ENCODE measurements around the gene SPSB4. TPM values are rescaled to one million over a fixed set of nuclear protein-coding genes. Genes with fewer than 3 reads are reported as not detected.

The SPSB4 gene
- total RNA-seq, 2 donors from 2014 or later, result 0.14 TPM; not detected in 1

GRCh38 chr3:141174674-141175073 lies 123.5 kb downstream of the SPSB4 start:
- intact Hi-C loops (cut with DNase I, micrococcal nuclease), result no loop called here
- DNase-seq, result no peak
- no peak for ATAC-seq

GRCh38 chr3:141176775-141177174 lies 125.6 kb downstream of the SPSB4 start:
- no peak for DNase-seq
- ATAC-seq, result no peak
- intact Hi-C loops (cut with DNase I, micrococcal nuclease), result no loop called here

- DNase-seq, result no peak
- ATAC-seq, result no peak
- intact Hi-C loops (cut with DNase I, micrococcal nuclease), result no loop called here
Observed at GRCh38 chr3:141178026-141178425, 126.9 kb downstream of the SPSB4 start.

GRCh38 chr3:141178551-141178950 lies 127.4 kb downstream of the SPSB4 start:
- ATAC-seq (no peak), DNase-seq (no peak)
- intact Hi-C loops (cut with DNase I, micrococcal nuclease), result no loop called here

- intact Hi-C loops (cut with DNase I, micrococcal nuclease), result no loop called here
- DNase-seq, result no peak
- no peak for ATAC-seq
Observed at GRCh38 chr3:141179983-141180382, 128.8 kb downstream of the SPSB4 start.

GRCh38 chr3:141181196-141181595 lies 130.0 kb downstream of the SPSB4 start:
- ATAC-seq (no peak), DNase-seq (no peak)
- intact Hi-C loops (cut with DNase I, micrococcal nuclease), result no loop called here

- no peak for ATAC-seq
- no peak for DNase-seq
- intact Hi-C loops (cut with DNase I, micrococcal nuclease), result no loop called here
Observed at GRCh38 chr3:141181819-141182218, 130.7 kb downstream of the SPSB4 start.

- no peak for DNase-seq
- intact Hi-C loops (cut with DNase I, micrococcal nuclease), result no loop called here
- ATAC-seq, result no peak
Observed at GRCh38 chr3:141183606-141184005, 132.5 kb downstream of the SPSB4 start.

- intact Hi-C loops (cut with DNase I, micrococcal nuclease), result no loop called here
- ATAC-seq (no peak), DNase-seq (no peak)
Observed at GRCh38 chr3:141184430-141184829, 133.3 kb downstream of the SPSB4 start.

GRCh38 chr3:141191097-141191749 lies 140.1 kb downstream of the SPSB4 start:
- no peak for ATAC-seq
- intact Hi-C loops (cut with DNase I, micrococcal nuclease), result loop anchor here (5.0 to 10.0 kb wide), 2 partner anchors 186 to 294 kb away; no protein-coding TSS in a partner anchor
- DNase-seq, result no peak

GRCh38 chr3:141192345-141192744 lies 141.2 kb downstream of the SPSB4 start:
- intact Hi-C loops (cut with DNase I, micrococcal nuclease), result loop anchor here (5.0 to 10.0 kb wide), 2 partner anchors 188 to 295 kb away; no protein-coding TSS in a partner anchor
- peak; percentile 91 to 99 for DNase-seq
- peak; percentile 100 for ATAC-seq

GRCh38 chr3:141193066-141193830 lies 142.1 kb downstream of the SPSB4 start:
- DNase-seq (no peak), ATAC-seq (no peak)
- intact Hi-C loops (cut with DNase I, micrococcal nuclease), result loop anchor here (5.0 to 10.0 kb wide), 2 partner anchors 188 to 296 kb away; no protein-coding TSS in a partner anchor

Other genes with a start within 250 kb of the SPSB4 start
- gene SLC25A36, start 109.5 kb upstream of the SPSB4 start, total RNA-seq, result 10 to 100 TPM; 36.7 to 48.6 TPM
- gene PXYLP1, start 180.5 kb downstream of the SPSB4 start, total RNA-seq, result 10 to 100 TPM in 1 of 2 donors, 1 to 10 TPM in 1; 8.2 to 11.3 TPM